Measurements from ENCODE around the gene PHAX.
A peak's percentile ranks its signal among the peaks of the same experiment; 100 is the strongest.
"Not testable (repeated sequence)": the region's sequence is repeated elsewhere in the genome, so short reads cannot be mapped to it uniquely, and the experiment has no call there.

PHAX gene

GRCh38 chr5:126600631-126601511 lies at the start of gene PHAX:
Gene PHAX, plus strand, starts transcription at chr5:126600947. Its CDS starts 16 bp downstream, at chr5:126600963.
- DNase-seq, result peak; percentile 82

GRCh38 chr5:126552614-126553013 lies 48.1 kb upstream of the PHAX start:
- peak; percentile 8 for DNase-seq

GRCh38 chr5:126555101-126555500 lies 45.6 kb upstream of the PHAX start:
- DNase-seq, result not testable (repeated sequence)

- DNase-seq, result no peak
Observed at GRCh38 chr5:126561908-126562307, 38.8 kb upstream of the PHAX start.

GRCh38 chr5:126562823-126563222 lies 37.9 kb upstream of the PHAX start:
- no peak for DNase-seq

- DNase-seq, result no peak
Observed at GRCh38 chr5:126568206-126568755, 32.5 kb upstream of the PHAX start.

- no peak for DNase-seq
Observed at GRCh38 chr5:126575644-126576043, 25.1 kb upstream of the PHAX start.

GRCh38 chr5:126576974-126577373 lies 23.8 kb upstream of the PHAX start:
- no peak for DNase-seq

GRCh38 chr5:126577415-126577814 lies 23.3 kb upstream of the PHAX start:
- no peak for DNase-seq

- DNase-seq, result no peak
Observed at GRCh38 chr5:126579716-126580115, 21.0 kb upstream of the PHAX start.

GRCh38 chr5:126583761-126584160 lies 17.0 kb upstream of the PHAX start:
- no peak for DNase-seq

- DNase-seq, result no peak
Observed at GRCh38 chr5:126587551-126588390, 13.0 kb upstream of the PHAX start.

- no peak for DNase-seq
Observed at GRCh38 chr5:126589536-126590297, 11.0 kb upstream of the PHAX start.

- no peak for DNase-seq
Observed at GRCh38 chr5:126591549-126591948, 9.2 kb upstream of the PHAX start.

GRCh38 chr5:126594748-126595485 lies 5.8 kb upstream of the PHAX start, which contains the start of gene ALDH7A1:
Gene ALDH7A1, minus strand, starts transcription at chr5:126595219. Its CDS starts 21 bp downstream, at chr5:126595198.
- DNase-seq, result peak; percentile 98

GRCh38 chr5:126595486-126596083 lies 5.2 kb upstream of the PHAX start:
- DNase-seq, result no peak

GRCh38 chr5:126597156-126597555 lies 3.6 kb upstream of the PHAX start:
- DNase-seq, result peak; percentile 46

GRCh38 chr5:126599499-126599898 lies 1.2 kb upstream of the PHAX start:
- no peak for DNase-seq

- not testable (repeated sequence) for DNase-seq
Observed at GRCh38 chr5:126599971-126600630, 646 bp upstream of the PHAX start.

- no peak for DNase-seq
Observed at GRCh38 chr5:126603402-126603991, 2.8 kb downstream of the PHAX start.

Measured in EL (cell line).